ENCODE data around the gene HYPK. TPM values are rescaled to one million over a fixed set of nuclear protein-coding genes. Genes with fewer than 3 reads are reported as not detected.

Gene HYPK
- total RNA-seq, 2 experiments from 2014 or later = 15.5 to 16.1 TPM

DNA sequence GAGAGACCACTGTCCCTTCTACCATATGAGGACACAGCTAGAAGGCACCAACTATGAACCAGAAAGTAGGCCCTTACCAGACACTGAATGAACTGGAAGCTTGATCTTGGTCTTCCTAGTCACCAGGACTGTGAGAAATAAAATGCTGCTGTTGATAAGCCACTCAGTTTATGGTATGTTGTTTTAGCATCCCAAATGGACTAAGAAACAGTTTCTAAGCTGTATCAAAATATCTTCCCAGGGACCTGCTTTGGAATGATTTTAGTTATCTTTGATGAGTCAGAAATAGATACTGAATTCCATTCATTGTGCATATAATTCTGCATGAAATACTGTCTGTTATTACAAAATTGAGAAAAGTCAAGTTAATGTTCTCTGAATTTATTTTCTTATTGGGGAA, 45.0 kb downstream of the HYPK start:
- H3K9me3 Mint-ChIP-seq = no peaks in the 10 kb centered on the region
- ChIA-PET POLR2A (no interaction called here), CTCF (no interaction called here)
- DNase-seq = no peak
- no peak overlapping the region for H3K27ac Mint-ChIP-seq
- no peak for ATAC-seq
- no peaks in the 10 kb centered on the region for H3K4me1 Mint-ChIP-seq (ENCODE audit: low read depth)
- intact Hi-C loops (cut with micrococcal nuclease) = no loop called here
- no peak overlapping the region for H3K4me3 Mint-ChIP-seq
- no peak for TF ChIP-seq CTCF (IDR thresholded peaks at IDR 0.05)
- no peaks in the 10 kb centered on the region for H3K27me3 Mint-ChIP-seq
- H3K36me3 Mint-ChIP-seq (ENCODE audit: low read depth) = peaks cover 53% of the 10 kb centered on the region

DNA sequence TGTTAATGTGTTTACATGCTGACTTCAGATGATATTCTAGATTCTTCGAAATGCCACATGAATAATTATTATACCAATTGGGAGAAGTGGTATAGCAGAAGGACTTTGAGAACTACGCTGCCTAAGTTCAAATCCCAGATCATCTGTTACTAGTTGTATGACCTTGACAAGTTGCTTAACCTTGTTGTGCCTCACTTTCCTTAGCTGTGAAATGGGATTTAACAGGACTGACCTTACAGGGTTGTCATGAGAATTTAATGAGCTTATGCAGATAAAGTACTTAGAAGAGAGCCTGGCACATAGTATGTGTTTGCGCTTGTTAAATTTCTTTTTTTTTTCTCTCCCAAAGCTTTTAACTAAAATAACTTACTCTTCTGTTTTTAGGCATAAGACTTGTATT, 50.9 kb downstream of the HYPK start:
- H3K36me3 Mint-ChIP-seq (ENCODE audit: low read depth) = peaks cover 50% of the 10 kb centered on the region
- CTCF ChIA-PET = no interaction called here
- H3K4me3 Mint-ChIP-seq = no peak overlapping the region
- no peaks in the 10 kb centered on the region for H3K9me3 Mint-ChIP-seq
- DNase-seq (no peak), ATAC-seq (no peak)
- intact Hi-C loops (cut with micrococcal nuclease) = no loop called here
- POLR2A ChIA-PET = interaction anchor here (0.6 to 1.3 kb wide), 4 partner anchors 10 to 653 kb away, joined by 3 read pairs; partner anchors contain the start of gene HYPK
- no peaks in the 10 kb centered on the region for H3K27me3 Mint-ChIP-seq
- no peak overlapping the region for H3K27ac Mint-ChIP-seq
- no peaks in the 10 kb centered on the region for H3K4me1 Mint-ChIP-seq (ENCODE audit: low read depth)
- TF ChIP-seq CTCF (IDR thresholded peaks at IDR 0.05) = no peak

GRCh38 chr15:43852607-43853006, 52.2 kb downstream of the HYPK start:
- POLR2A ChIA-PET = no interaction called here
- no peaks in the 10 kb centered on the region for H3K4me1 Mint-ChIP-seq (ENCODE audit: low read depth)

More at GRCh38 chr15:43852607-43853006, 52.2 kb downstream of the HYPK start:
- no peak for TF ChIP-seq CTCF (IDR thresholded peaks at IDR 0.05)
- no peak overlapping the region for H3K27ac Mint-ChIP-seq
- CTCF ChIA-PET = no interaction called here
- intact Hi-C loops (cut with micrococcal nuclease) = no loop called here
- H3K36me3 Mint-ChIP-seq (ENCODE audit: low read depth) = peaks cover 55% of the 10 kb centered on the region
- H3K27me3 Mint-ChIP-seq = no peaks in the 10 kb centered on the region
- no peaks in the 10 kb centered on the region for H3K9me3 Mint-ChIP-seq
- H3K4me3 Mint-ChIP-seq = no peak overlapping the region
- DNase-seq (no peak), ATAC-seq (no peak)

Small RNA genes within 50 kb of the gene (microRNA-seq; reads per million reads assigned to microRNA genes)
- not detected for gene MIR1282 (ENCODE audit: borderline microRNAs expressed, borderline replicate concordance)

Other genes with a start within 250 kb of the HYPK start
- 10 to 100 TPM; 48.5 to 55.9 TPM for gene PPIP5K1, start 210.4 kb upstream of the HYPK start, total RNA-seq
- under 1 TPM; 0.18 to 0.41 TPM for gene CKMT1B, start 206.6 kb upstream of the HYPK start, total RNA-seq
- gene STRC, start 181.8 kb upstream of the HYPK start, total RNA-seq = under 1 TPM; 0.36 to 0.72 TPM
- 1 to 10 TPM; 6.6 to 9.0 TPM for gene CATSPER2, start 151.8 kb upstream of the HYPK start, total RNA-seq
- gene CKMT1A, start 106.7 kb upstream of the HYPK start, total RNA-seq = under 1 TPM; 0.32 to 0.38 TPM
- gene PDIA3, start 54.2 kb upstream of the HYPK start, total RNA-seq = 100 to 1,000 TPM; 213 to 241 TPM
- gene ELL3, start 23.6 kb upstream of the HYPK start, total RNA-seq = 1 to 10 TPM; 2.3 to 2.4 TPM
- gene SERF2, start 8.3 kb upstream of the HYPK start, total RNA-seq = 100 to 1,000 TPM; 775 to 810 TPM
- gene SERINC4, start 379 bp upstream of the HYPK start, total RNA-seq = under 1 TPM in 1 of 2 experiments, not detected in 1; 0.09 TPM
- gene MFAP1, start 24.1 kb downstream of the HYPK start, total RNA-seq = 10 to 100 TPM; 39.8 to 43.1 TPM
- gene WDR76, start 26.4 kb downstream of the HYPK start, total RNA-seq = 10 to 100 TPM; 69.9 to 79.3 TPM